Memory B cell (primary cell): ENCODE data around the gene ATRIP.
A peak's percentile ranks its signal among the peaks of the same experiment; 100 is the strongest.

Experiments
- ATAC-seq: fragments of 150-1000 bp; cut with Tn5 transposase; 2 replicates; pipeline ENCODE4 v1.10.0; 2021; ENCODE audit warnings: low read depth, mild to moderate bottlenecking, moderate library complexity
- DNase-seq, 2 donors: peaks; one replicate each; pipeline ENCODE4 v3.0.0; 2022; ENCODE audit warnings: low spot score in 2 of 2
- H3K27ac Mint-ChIP-seq: one replicate; pipeline ENCODE4 v1.8.0; 2022; ENCODE audit warnings: mild to moderate bottlenecking, moderate library complexity, mixed read lengths
- H3K27me3 Mint-ChIP-seq: one replicate; pipeline ENCODE4 v1.8.0; 2022; ENCODE audit warnings: mixed read lengths
- H3K36me3 Mint-ChIP-seq: one replicate; pipeline ENCODE4 v1.8.0; 2022; ENCODE audit warnings: mild to moderate bottlenecking, mixed read lengths
- H3K4me1 Mint-ChIP-seq: one replicate; pipeline ENCODE4 v1.8.0; 2022; ENCODE audit warnings: mixed read lengths
- H3K4me3 Mint-ChIP-seq: one replicate; pipeline ENCODE4 v1.8.0; 2022; ENCODE audit warnings: mild to moderate bottlenecking, moderate library complexity, mixed read lengths
- H3K9me3 Mint-ChIP-seq: one replicate; pipeline ENCODE4 v1.8.0; 2022; ENCODE audit warnings: mixed read lengths

The ATRIP gene

DNA sequence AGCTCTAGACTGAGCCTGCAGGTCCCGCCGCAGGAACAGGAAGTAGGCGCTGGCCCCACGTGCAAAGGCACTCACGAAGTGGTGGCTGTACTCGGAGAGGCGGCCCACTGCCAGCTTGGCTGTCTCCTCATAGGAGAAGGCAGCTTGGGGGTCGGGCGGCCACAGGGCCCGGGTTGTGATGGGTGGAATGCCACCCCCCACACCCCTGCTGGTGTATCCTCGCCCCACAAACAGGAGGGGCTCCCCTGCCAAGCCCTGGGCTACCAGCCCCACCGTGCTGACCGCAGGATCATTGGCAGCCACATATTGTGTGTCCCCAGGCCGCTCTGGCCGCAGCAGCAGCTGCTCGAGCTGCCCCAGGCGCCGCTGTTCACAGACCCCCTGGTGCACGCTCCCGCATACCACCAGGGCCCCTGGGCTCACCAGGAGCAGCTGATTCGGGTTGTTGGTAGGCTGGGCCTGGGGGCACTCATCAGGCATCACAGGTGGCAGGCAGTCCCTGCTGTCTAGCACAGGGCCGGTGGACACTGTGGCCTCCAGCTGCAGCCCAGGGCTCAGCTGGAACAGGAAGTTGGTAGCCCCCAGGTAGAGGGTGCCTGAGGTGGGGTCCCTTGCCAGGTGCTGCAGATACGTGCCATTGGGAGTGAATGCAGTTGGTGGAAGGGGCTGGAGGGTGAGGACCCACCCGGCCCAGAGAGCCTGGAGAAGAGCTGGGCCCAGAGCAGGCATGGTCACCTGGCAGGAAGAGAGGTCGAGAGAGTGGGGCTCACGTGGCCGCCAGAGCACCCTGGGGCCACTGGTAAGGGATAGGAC is 22.4 kb upstream of the ATRIP start:
- Mint-ChIP-seq H3K27me3 (peaks cover 13% of the 10 kb centered on the region), H3K27ac (no peak overlapping the region), H3K4me1 (peaks cover 3% of the 10 kb centered on the region), H3K36me3 (no peaks in the 10 kb centered on the region), H3K9me3 (no peaks in the 10 kb centered on the region), H3K4me3 (no peak overlapping the region)
- no peak for ATAC-seq
- no peak for DNase-seq

DNA sequence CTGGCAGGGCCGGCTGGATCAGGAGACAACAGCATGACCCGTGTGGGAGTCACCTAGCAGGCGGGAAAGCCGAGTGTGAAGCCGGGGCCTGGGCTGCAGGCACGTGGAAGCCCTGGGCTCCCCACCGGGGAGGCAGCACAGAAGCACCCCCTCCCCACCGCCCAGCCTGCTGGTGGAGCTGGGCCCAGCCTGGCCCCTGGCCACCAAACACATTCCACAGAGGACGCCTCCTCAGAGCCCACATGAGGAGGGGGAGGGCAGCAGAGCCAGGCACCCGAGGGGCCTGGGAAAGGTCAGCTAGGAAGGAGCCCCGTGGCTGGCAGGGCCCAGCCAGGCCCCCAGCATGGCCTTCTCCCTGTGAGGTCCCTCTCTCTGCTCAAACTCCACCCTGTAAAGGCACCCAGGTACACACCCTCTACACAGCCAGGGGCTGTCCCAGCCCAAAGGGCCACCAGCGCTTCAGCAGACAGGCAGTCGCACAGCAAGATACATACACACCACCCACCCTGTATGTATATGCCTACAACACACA is 21.2 kb upstream of the ATRIP start:
- Mint-ChIP-seq H3K27me3 (peaks cover 16% of the 10 kb centered on the region), H3K4me3 (no peak overlapping the region), H3K9me3 (no peaks in the 10 kb centered on the region), H3K27ac (no peak overlapping the region), H3K4me1 (peaks cover 6% of the 10 kb centered on the region), H3K36me3 (no peaks in the 10 kb centered on the region)
- no peak for DNase-seq
- no peak for ATAC-seq

DNA sequence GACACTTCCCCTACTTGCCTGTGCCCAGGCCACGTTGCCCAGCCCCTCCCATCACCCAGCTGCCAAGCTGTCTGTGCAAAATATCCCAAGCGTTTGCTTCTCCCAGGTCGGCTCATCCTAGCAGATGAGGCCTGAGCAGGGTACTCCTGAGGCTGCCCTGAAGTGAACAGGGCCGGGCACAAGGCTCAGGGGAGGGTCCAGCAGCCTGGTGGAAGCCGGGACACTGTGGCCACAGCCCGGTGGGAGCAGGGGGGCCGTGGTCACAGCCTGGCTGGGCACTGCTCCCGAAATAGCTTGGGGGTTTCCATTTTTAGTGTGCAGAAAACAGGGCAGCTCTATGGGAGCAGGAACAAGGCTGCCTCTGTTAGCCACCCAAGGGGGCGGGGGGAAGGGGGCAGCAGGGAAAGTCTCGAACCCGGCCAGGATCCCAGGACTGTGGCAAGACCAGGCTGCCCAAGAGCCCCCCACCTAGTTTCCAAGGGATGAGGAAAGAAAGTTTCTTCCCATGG is 20.1 kb upstream of the ATRIP start:
- no peak for DNase-seq
- Mint-ChIP-seq H3K4me1 (peaks cover 6% of the 10 kb centered on the region), H3K4me3 (no peak overlapping the region), H3K9me3 (no peaks in the 10 kb centered on the region), H3K36me3 (peaks cover under 1% of the 10 kb centered on the region), H3K27me3 (peaks cover 16% of the 10 kb centered on the region), H3K27ac (no peak overlapping the region)
- ATAC-seq, result no peak

DNA sequence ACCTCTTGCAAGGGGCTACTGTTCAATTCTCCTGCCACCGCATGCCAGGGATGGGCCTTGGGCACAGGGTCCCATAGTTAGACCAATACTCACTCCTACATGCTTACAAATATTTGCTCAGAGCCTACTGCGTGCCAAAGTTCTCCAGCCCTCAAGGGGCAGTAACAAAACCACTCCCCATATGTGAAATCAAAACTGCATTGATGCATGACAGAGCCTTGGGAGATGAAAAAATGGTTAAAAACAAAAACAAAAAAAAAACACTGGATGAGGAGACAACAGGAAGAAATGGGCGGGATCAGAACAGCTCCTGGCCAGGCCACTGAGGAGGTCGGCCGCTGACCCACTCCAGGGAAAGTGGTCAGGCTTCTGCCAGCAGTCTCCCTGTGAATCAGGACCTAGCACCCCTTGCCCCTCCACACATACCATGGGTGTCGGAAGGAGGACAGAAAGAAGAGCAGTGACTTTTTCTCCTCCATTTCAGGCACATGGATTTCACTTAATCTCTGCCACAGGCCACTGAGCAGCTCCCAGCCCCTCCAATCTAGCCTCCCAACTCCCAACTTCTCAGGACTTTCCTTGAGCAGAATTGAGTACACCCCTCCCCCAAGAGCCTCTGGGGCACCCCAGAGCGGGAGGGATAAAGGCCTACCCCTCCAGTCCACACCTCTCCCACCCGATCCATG is 19.4 kb upstream of the ATRIP start:
- peaks cover 4% of the 10 kb centered on the region for H3K36me3 Mint-ChIP-seq
- DNase-seq (no peak), ATAC-seq (no peak)
- H3K4me3 Mint-ChIP-seq, result no peak overlapping the region
- no peaks in the 10 kb centered on the region for H3K9me3 Mint-ChIP-seq
- H3K27me3 Mint-ChIP-seq, result peaks cover 16% of the 10 kb centered on the region
- H3K27ac Mint-ChIP-seq, result no peak overlapping the region
- H3K4me1 Mint-ChIP-seq, result peaks cover 6% of the 10 kb centered on the region

DNA sequence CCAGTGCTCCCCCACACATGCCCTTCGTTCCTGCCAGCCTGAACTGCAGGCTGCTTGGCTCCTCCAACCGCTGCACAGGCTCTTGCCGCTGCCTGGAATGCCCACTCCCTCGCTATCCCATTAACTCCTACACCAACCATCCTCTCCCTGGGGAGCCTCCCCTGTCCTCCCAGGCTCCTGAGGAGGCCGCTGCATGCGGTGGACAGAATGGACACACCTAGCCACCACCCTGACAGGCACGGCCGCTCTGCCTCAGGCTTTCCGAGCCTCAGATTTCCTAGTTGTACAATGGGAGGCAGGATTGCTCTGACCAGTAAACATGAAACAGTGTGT is 18.9 kb upstream of the ATRIP start:
- DNase-seq, result no peak
- Mint-ChIP-seq H3K27ac (no peak overlapping the region), H3K27me3 (peaks cover 16% of the 10 kb centered on the region), H3K36me3 (peaks cover 4% of the 10 kb centered on the region), H3K9me3 (no peaks in the 10 kb centered on the region), H3K4me1 (peaks cover 6% of the 10 kb centered on the region), H3K4me3 (no peak overlapping the region)
- ATAC-seq, result no peak

DNA sequence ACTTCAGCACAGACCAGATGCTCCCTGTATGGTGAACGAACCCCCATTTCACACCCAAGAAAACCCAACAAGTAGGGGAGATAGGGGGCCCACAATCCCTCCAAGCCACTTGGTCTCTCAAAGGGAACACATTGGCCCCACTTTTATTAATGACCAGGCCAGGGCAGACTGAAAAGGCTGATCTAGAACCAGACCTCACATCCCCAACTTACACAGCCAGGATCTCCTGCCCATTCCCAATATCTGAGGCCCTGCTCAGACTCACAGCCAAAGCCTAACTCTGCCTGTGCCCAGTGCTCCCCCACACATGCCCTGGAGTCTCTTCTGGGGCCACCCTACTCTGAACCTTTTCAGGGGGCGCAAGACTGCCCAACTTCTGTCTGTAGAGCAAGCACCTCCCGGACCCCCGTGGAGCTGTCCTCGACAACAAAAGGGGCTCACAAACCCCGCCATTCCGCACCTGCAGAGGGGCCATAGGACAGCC is 18.4 kb upstream of the ATRIP start:
- DNase-seq (no peak), ATAC-seq (no peak)
- H3K4me1 Mint-ChIP-seq, result peaks cover 4% of the 10 kb centered on the region
- H3K27ac Mint-ChIP-seq, result no peak overlapping the region
- H3K4me3 Mint-ChIP-seq, result peak overlapping the region; percentile 37
- H3K27me3 Mint-ChIP-seq, result peaks cover 13% of the 10 kb centered on the region
- H3K36me3 Mint-ChIP-seq, result peaks cover 4% of the 10 kb centered on the region
- no peaks in the 10 kb centered on the region for H3K9me3 Mint-ChIP-seq

DNA sequence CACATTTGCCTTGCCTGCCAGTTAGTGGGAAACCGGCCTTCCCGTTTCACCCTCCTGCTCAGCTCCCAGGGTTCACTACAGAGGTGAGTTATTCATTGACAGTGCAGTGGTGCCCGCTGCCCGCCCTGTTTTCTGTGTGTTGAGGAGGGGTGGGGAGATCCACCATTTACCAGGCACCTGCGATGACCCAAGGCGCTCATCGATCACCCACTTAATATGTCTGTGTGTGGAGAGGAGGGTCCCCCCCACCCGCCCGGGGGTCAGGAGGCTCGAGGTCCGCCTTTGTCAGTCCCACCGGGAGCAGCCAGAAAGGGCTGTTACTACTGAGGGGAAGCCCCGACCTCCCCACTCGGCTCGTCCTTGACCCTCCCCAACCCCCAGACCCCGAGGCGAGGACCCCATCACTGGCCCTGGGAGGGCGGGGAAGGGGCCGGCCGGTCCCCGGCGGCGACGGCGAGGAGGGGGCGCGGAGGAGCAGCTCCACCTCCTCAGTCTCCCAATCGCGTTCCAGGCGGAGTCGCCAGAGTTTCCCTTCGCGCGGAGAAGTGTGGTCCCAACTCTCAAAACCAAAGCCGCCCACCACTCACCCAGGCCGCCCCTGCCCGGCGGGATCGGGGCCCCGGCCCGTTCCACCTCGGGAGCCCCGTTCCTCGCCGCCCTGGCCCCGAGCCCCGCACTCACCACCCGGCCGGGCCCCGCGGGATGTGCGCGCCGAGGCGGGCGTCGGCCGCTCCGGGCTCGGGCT is 17.8 kb upstream of the ATRIP start:
- H3K36me3 Mint-ChIP-seq, result peaks cover 4% of the 10 kb centered on the region
- ATAC-seq, result peak; percentile 72
- DNase-seq, result peak in 1 of 2 donors; percentile 34
- peaks cover 13% of the 10 kb centered on the region for H3K27me3 Mint-ChIP-seq
- H3K4me3 Mint-ChIP-seq, result peak overlapping the region; percentile 37
- no peaks in the 10 kb centered on the region for H3K9me3 Mint-ChIP-seq
- H3K27ac Mint-ChIP-seq, result no peak overlapping the region
- H3K4me1 Mint-ChIP-seq, result peaks cover 4% of the 10 kb centered on the region

DNA sequence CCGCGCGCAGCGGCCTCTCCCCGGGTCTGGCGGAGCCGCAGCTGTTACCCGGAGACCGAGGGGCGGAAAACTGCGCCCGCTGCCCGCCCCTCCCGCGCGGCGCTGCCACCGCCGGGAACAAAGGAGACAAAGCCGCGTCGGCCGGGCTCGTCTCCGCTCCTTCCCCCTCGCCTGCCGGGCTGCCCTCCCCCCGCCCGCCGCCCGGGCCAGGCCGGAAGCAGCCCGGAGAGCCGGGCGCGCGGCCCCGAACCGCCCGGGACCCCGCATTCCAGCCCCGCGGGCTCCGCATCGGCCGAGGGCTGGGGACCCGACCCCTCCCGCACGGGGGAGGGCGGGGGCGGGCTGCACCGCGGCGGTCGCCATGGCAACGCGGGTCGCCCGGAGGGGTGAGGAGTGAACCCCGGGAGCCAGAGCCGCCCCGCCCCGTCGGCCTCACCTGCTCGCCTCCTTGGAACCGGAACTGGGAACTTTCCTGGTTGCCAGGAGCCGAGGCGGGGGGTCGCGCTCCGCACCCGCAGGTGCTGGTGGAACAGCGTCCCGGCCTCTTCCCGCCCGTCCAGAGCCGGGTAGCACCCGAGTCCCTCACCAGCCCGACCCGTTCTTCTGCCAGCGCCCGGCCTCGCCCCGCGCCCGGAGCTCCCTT is 17.1 kb upstream of the ATRIP start:
- Mint-ChIP-seq H3K27me3 (peaks cover 13% of the 10 kb centered on the region), H3K36me3 (peaks cover 4% of the 10 kb centered on the region), H3K9me3 (no peaks in the 10 kb centered on the region), H3K4me3 (peak overlapping the region; percentile 90), H3K4me1 (peaks cover 4% of the 10 kb centered on the region), H3K27ac (peak overlapping the region; percentile 67)
- peak; percentile 41 to 61 for DNase-seq
- ATAC-seq, result peak; percentile 66

DNA sequence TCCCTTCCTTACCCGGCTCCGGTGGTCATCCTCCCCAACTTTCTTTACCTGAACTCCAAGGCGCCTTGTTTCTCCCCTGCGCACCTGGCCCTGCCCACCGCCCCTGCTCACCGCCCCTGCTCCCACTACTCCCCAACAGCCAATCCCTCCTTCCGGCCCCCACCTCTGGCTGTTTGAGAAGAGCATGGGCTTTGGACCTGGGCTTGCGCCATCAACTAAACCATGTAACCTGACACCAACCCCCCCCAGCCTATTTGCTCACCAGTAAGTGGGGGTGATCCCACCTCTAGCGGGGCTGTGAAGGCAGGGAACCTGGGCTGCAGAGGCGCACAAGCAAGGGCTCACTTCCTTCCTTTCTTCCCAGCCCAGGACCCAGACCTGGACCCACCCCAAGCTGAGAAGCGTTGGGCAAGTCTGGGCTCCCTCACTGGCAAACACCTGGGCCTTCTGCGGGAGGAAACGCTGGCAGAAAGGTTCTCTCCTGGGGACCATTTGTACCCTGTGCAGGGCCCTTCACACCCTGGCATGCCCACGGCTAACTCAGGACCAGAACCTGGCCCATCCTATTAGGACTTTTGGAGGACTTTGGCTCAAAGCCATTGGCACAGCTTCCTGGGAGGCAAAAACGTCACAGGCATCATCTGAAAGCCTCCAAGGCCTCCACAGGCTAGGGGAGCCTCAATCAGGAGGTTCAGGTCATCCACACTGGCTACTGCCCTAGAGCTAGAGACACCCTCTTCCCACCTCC is 16.4 kb upstream of the ATRIP start, which contains the start of gene PLXNB1:
Gene PLXNB1 (minus strand): TSS at position 127 of the 748 bp plus-strand sequence. CDS start 5,475 bp downstream, outside the sequence.
- H3K9me3 Mint-ChIP-seq, result no peaks in the 10 kb centered on the region
- H3K27ac Mint-ChIP-seq, result peak within 1 kb of the TSS; percentile 67
- H3K36me3 Mint-ChIP-seq, result peaks cover 4% of the 10 kb centered on the region
- H3K27me3 Mint-ChIP-seq, result peaks cover 10% of the 10 kb centered on the region
- H3K4me3 Mint-ChIP-seq, result peak within 1 kb of the TSS; percentile 90
- peaks cover 4% of the 10 kb centered on the region for H3K4me1 Mint-ChIP-seq
- DNase-seq, result no peak
- no peak for ATAC-seq

DNA sequence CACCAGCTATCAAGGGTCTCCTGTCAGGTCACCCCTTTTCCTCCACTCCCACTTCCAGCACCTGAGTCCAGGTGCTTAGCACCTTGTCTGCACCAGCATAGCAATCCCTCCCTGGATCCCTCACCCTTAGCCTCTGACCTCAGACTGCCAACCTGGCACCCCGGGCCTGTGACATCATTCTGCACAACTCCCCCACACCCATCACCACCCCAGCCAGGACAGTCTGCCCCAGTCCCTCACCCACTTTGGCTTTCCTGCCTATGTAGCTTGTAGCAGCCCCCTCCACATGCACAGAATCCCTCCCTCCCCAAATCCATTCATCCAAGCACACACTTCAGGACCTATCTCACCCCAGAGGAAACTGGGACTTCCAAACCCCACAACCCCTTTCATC is 15.8 kb upstream of the ATRIP start:
- Mint-ChIP-seq H3K27me3 (peaks cover 9% of the 10 kb centered on the region), H3K4me1 (peaks cover 4% of the 10 kb centered on the region), H3K4me3 (peak overlapping the region; percentile 90), H3K27ac (no peak overlapping the region), H3K36me3 (peaks cover 4% of the 10 kb centered on the region), H3K9me3 (no peaks in the 10 kb centered on the region)
- no peak for ATAC-seq
- DNase-seq, result no peak

DNA sequence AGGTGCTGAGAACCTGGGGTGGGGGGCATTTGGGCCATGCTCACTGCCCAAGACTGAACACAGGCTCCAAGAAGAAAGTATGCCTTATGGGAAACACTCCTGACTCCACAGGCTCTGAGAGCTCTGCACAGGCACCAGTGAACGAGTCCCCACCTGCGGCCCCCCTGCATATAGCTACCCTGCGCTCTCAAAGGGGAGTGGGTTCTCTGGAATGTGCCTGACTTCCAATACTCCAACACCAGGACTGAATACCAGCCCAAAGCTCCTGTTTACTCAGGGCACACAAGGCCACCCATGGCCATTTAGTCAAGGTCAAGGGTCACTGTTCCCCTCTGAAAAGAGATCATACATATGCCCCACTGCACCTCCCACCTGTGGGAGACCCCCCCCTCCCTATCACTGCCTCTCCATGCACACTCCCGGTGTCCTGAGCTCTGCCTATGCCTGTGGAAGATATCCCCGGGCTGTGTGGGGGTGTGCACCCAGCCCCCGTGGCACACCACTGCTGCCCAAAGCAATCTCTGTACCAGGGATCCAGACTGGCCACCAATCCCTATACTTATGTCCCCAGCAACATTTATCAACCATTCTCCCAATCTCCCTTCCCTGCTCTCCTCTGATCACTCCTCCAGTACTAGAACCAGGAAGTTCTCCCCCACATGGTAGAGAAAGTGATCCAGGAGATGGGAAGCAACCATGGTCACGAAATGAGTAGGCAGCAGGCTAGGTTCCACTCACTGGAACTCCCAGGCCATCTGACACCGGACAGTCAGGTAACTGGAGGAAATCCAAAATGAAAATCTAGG is 15.1 kb upstream of the ATRIP start:
- peak overlapping the region; percentile 90 for H3K4me3 Mint-ChIP-seq

More for the DNA sequence above, 15.1 kb upstream of the ATRIP start:
- no peak for ATAC-seq
- DNase-seq, result no peak
- no peaks in the 10 kb centered on the region for H3K9me3 Mint-ChIP-seq
- H3K27me3 Mint-ChIP-seq, result peaks cover 9% of the 10 kb centered on the region
- H3K4me1 Mint-ChIP-seq, result peaks cover 4% of the 10 kb centered on the region
- H3K27ac Mint-ChIP-seq, result no peak overlapping the region
- H3K36me3 Mint-ChIP-seq, result peaks cover 4% of the 10 kb centered on the region
